22Rv1 (cell line): Measurements from ENCODE around the gene JTB.

Experiments used
- ZFX ChIP-seq: fragments of 450-650 bp; IDR thresholded peaks from 2 replicates; pipeline ENCODE4 v1.6.1; 2017; ENCODE audit warnings: antibody characterized with exemption, borderline replicate concordance
- TF ChIP-seq, protein P1 (sequence below): fragments of 450-650 bp; IDR thresholded peaks from 2 replicates; pipeline ENCODE4 v1.5.1; 2017; ENCODE audit warnings: mild to moderate bottlenecking

DNA sequence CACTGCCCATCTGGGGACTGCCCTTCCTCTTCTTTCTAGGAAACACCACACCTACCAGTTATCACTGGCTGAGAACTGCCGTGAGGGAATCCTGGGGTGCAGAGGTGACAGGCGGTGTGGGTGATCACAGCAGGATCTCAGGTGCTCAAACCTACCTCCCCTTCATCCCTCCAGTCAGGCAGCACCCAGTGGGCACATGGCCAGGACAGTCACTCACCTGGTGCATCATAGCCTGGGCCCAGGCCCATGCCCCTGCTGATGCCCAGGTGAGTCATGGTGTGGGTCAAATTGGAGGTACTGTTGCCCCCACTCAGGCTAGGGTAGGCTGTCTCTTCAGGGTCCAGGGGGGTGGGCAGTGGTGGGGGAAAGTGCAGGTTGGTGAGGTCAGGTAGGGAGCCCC is 25.7 kb downstream of the JTB start:
- TF ChIP-seq, protein P1, sequence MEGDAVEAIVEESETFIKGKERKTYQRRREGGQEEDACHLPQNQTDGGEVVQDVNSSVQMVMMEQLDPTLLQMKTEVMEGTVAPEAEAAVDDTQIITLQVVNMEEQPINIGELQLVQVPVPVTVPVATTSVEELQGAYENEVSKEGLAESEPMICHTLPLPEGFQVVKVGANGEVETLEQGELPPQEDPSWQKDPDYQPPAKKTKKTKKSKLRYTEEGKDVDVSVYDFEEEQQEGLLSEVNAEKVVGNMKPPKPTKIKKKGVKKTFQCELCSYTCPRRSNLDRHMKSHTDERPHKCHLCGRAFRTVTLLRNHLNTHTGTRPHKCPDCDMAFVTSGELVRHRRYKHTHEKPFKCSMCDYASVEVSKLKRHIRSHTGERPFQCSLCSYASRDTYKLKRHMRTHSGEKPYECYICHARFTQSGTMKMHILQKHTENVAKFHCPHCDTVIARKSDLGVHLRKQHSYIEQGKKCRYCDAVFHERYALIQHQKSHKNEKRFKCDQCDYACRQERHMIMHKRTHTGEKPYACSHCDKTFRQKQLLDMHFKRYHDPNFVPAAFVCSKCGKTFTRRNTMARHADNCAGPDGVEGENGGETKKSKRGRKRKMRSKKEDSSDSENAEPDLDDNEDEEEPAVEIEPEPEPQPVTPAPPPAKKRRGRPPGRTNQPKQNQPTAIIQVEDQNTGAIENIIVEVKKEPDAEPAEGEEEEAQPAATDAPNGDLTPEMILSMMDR, result no peak
- TF ChIP-seq ZFX, result no peak
